ENCODE results near the gene CDC25A. TPM values are rescaled to one million over a fixed set of nuclear protein-coding genes. Genes with fewer than 3 reads are reported as not detected.

CDC25A gene
- total RNA-seq, 4 donors from 2014 or later, result 0.45 to 1.0 (median 0.77) TPM

GRCh38 chr3:48226939-48227338, 38.7 kb upstream of the CDC25A start:
- DNase-seq (ENCODE audit: low spot score in 2 of 2), result no peak
- 43 to 65% methylated on average over 3 of the region's 3 CpGs for WGBS, 2 donors
- intact Hi-C loops (cut with DNase I; ENCODE audit: low total_unique reads), result no loop called here
- H3K4me3 ChIP-seq (ENCODE audit: low read depth, poor library complexity, severe bottlenecking), result no peak overlapping the region
- TF ChIP-seq POLR2A (IDR thresholded peaks at IDR 0.05) (no peak), CTCF (IDR thresholded peaks at IDR 0.05) (no peak)

DNA sequence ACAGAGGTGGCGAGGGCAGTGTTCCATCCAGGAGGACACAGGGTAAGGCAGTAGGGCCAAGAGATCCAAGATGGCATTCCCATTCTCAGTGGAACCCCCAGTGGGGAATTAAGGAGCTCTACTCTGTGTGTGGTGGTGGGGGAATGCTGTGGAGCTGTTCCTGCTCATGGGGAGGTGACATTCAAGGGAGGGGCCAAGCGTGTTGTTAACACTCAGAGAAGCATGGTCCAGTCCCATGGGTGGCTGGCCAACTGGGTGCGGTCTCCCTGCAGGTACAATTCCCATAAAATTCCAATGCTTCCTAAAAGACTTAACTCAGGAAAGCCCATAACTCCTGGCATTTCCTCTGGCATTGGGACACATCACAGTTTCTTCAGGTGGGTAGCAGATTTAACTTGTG, 37.4 kb upstream of the CDC25A start:
- 83 to 86% methylated on average over 3 of the region's 3 CpGs for WGBS, 2 donors
- intact Hi-C loops (cut with DNase I; ENCODE audit: low total_unique reads), result no loop called here
- TF ChIP-seq CTCF (IDR thresholded peaks at IDR 0.05), result no peak
- no peak for TF ChIP-seq POLR2A (IDR thresholded peaks at IDR 0.05)
- DNase-seq (ENCODE audit: low spot score in 2 of 2), result no peak
- no peak overlapping the region for H3K4me3 ChIP-seq (ENCODE audit: low read depth, poor library complexity, severe bottlenecking)

GRCh38 chr3:48222616-48223513, 34.6 kb upstream of the CDC25A start, which contains the start of gene CAMP:
Gene CAMP, plus strand, starts transcription at chr3:48223495. Its CDS starts 17 bp downstream, at chr3:48223512.
- H3K4me3 ChIP-seq (ENCODE audit: low read depth, poor library complexity, severe bottlenecking), result no peak within 1 kb of the TSS
- peak; percentile 75 to 93 for DNase-seq (ENCODE audit: low spot score in 2 of 2)
- intact Hi-C loops (cut with DNase I; ENCODE audit: low total_unique reads), result no loop called here
- 55 to 65% methylated on average over 11 of the region's 11 CpGs for WGBS, 2 donors
- TF ChIP-seq POLR2A (IDR thresholded peaks at IDR 0.05) (no peak), CTCF (IDR thresholded peaks at IDR 0.05) (no peak)

DNA sequence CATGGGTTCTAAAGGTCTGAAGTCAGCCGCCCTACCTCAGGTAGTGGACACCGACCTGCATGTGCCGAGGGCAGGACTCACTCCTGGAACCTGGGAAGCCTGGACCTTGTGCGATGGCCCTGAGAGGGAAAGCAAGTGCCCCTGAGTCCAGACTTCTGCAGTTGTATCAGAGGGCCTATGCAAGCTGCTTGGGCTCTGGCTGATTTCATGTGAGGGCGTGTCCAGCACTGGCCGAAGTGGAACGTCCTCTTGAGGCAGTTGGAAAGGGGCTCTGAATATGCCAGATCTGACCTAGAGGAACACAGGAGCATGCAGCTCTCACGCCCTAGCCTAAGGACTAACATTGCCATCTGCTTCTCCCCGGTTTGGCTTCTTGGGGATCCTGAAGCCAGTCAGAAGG, 32.5 kb upstream of the CDC25A start:
- WGBS, 2 donors, result 81 to 84% methylated on average over 9 of the region's 9 CpGs
- no peak for DNase-seq (ENCODE audit: low spot score in 2 of 2)
- intact Hi-C loops (cut with DNase I; ENCODE audit: low total_unique reads), result no loop called here
- TF ChIP-seq CTCF (IDR thresholded peaks at IDR 0.05) (no peak), POLR2A (IDR thresholded peaks at IDR 0.05) (no peak)
- no peak overlapping the region for H3K4me3 ChIP-seq (ENCODE audit: low read depth, poor library complexity, severe bottlenecking)

DNA sequence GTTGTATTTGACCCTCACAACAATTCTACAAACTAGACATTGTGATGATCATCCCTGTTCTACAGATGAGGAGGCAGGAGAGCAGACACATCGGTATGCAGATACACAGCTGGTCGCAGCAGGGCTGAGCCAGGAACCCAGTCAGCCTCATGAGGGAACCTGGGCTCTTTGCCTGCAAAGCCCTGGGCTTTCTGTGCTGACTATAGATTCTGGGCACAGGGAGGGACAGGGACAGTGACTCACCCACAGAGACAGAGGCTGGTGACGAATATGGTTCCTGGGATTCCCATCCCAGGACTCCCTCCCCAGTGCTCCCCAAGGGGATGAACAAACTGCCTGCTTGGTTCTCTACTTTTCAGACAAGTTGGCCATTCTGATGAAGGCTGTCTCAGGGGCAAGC, 31.3 kb upstream of the CDC25A start:
- no peak for TF ChIP-seq POLR2A (IDR thresholded peaks at IDR 0.05)
- no peak for TF ChIP-seq CTCF (IDR thresholded peaks at IDR 0.05)
- 57 to 58% methylated on average over 3 of the region's 3 CpGs for WGBS, 2 donors
- no peak for DNase-seq (ENCODE audit: low spot score in 2 of 2)
- H3K4me3 ChIP-seq (ENCODE audit: low read depth, poor library complexity, severe bottlenecking), result no peak overlapping the region
- intact Hi-C loops (cut with DNase I; ENCODE audit: low total_unique reads), result loop anchor here (5.0 kb wide), 1 partner anchor 1043 kb away; no protein-coding TSS in a partner anchor

Data from lower leg skin (tissue), 4 donors.